Endothelial cell of umbilical vein (primary cell): ENCODE results near the gene RALB.

ENCODE experiments used
- EZH2 ChIP-seq: IDR thresholded peaks from 2 replicates; pipeline ENCODE4 v1.6.1; 2012; ENCODE audit warnings: borderline replicate concordance, low read depth, mild to moderate bottlenecking, moderate library complexity, low read length, inconsistent platforms; ENCODE audit not compliant: severe bottlenecking
- FOS ChIP-seq: IDR thresholded peaks from 2 replicates; pipeline ENCODE4 v1.6.1; 2011; ENCODE audit warnings: mild to moderate bottlenecking, low read length, moderate library complexity, borderline replicate concordance; ENCODE audit not compliant: insufficient read depth
- MYC ChIP-seq: IDR thresholded peaks from one replicate; pipeline ENCODE4 v1.6.1; 2011; ENCODE audit warnings: mild to moderate bottlenecking, low read depth, low read length
- TF ChIP-seq, protein P1 (sequence below), 2 donors: IDR thresholded peaks; 1 replicate in 1 of 2; 2 replicates in 1 of 2; pipeline ENCODE4 v1.5.1; 2011; ENCODE audit warnings: low read length in 2 of 2, mild to moderate bottlenecking in 2 of 2, moderate library complexity in 2 of 2, control low read depth in 1 of 2, inconsistent platforms in 1 of 2, low read depth in 1 of 2; ENCODE audit not compliant: insufficient read depth in 1 of 2; ENCODE audit errors: extremely low read depth in 1 of 2

- TF ChIP-seq EZH2 (no peak), FOS (no peak), MYC (no peak)
- TF ChIP-seq, protein P1, sequence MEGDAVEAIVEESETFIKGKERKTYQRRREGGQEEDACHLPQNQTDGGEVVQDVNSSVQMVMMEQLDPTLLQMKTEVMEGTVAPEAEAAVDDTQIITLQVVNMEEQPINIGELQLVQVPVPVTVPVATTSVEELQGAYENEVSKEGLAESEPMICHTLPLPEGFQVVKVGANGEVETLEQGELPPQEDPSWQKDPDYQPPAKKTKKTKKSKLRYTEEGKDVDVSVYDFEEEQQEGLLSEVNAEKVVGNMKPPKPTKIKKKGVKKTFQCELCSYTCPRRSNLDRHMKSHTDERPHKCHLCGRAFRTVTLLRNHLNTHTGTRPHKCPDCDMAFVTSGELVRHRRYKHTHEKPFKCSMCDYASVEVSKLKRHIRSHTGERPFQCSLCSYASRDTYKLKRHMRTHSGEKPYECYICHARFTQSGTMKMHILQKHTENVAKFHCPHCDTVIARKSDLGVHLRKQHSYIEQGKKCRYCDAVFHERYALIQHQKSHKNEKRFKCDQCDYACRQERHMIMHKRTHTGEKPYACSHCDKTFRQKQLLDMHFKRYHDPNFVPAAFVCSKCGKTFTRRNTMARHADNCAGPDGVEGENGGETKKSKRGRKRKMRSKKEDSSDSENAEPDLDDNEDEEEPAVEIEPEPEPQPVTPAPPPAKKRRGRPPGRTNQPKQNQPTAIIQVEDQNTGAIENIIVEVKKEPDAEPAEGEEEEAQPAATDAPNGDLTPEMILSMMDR (IDR thresholded peaks at IDR 0.05; ENCODE audit: extremely low read depth in 1 of 2, insufficient read depth in 1 of 2, low read depth in 1 of 2, low read length in 2 of 2): no peak
These were observed 63.4 kb downstream of the RALB start for GRCh38 chr2:120316071-120316470.
